GM06990 (cell line): Measurements from ENCODE around the gene TMA7B.

Experiments
- DNase-seq: peaks from one replicate; pipeline ENCODE4 v3.0.0-alpha.2; 2011; ENCODE audit not compliant: insufficient read length; ENCODE audit errors: extremely low read depth
- H3K27me3 ChIP-seq: replicated peaks from 2 replicates; pipeline ENCODE4 v1.6.0; 2011; ENCODE audit warnings: low read length; ENCODE audit not compliant: control insufficient read depth, insufficient read depth
- H3K36me3 ChIP-seq: 2 replicates; pipeline ENCODE4 v1.5.1; 2011; ENCODE audit warnings: low read length; ENCODE audit not compliant: control insufficient read depth, insufficient read depth
- H3K4me3 ChIP-seq: replicated peaks from 2 replicates; pipeline ENCODE4 v1.5.1; 2011; ENCODE audit warnings: low read depth, mild to moderate bottlenecking, control low read depth, low read length
- TF ChIP-seq, protein P1 (sequence below): IDR thresholded peaks from 2 replicates; pipeline ENCODE4 v1.5.1; 2011; ENCODE audit warnings: low read length, control low read depth, mild to moderate bottlenecking, inconsistent platforms; ENCODE audit not compliant: insufficient read depth, poor library complexity, severe bottlenecking

Gene TMA7B

DNA sequence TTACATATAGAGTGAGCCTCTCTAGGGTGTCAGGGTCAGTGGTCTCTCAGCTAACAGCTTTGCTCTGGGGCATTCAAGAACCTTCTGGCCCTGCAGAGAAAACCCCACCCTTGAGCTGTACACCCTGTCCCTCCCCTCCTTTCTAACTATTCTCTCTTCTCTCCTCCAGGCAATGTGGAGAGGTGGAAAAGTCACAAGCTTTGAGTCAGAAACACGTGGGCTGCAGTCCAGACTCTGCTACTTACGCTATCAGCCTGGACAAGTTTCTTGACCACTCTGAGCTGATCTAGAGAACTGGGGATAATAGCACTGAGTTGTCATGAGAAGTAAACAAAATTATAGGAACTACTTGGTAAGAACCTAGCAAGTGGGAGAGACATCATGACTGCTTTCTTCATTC is 23.8 kb downstream of the TMA7B start:
- Histone ChIP-seq H3K36me3 (no peaks in the 10 kb centered on the region), H3K27me3 (no peaks in the 10 kb centered on the region; the same call in none of the 2 replicates), H3K4me3 (no peak overlapping the region)
- TF ChIP-seq, protein P1, sequence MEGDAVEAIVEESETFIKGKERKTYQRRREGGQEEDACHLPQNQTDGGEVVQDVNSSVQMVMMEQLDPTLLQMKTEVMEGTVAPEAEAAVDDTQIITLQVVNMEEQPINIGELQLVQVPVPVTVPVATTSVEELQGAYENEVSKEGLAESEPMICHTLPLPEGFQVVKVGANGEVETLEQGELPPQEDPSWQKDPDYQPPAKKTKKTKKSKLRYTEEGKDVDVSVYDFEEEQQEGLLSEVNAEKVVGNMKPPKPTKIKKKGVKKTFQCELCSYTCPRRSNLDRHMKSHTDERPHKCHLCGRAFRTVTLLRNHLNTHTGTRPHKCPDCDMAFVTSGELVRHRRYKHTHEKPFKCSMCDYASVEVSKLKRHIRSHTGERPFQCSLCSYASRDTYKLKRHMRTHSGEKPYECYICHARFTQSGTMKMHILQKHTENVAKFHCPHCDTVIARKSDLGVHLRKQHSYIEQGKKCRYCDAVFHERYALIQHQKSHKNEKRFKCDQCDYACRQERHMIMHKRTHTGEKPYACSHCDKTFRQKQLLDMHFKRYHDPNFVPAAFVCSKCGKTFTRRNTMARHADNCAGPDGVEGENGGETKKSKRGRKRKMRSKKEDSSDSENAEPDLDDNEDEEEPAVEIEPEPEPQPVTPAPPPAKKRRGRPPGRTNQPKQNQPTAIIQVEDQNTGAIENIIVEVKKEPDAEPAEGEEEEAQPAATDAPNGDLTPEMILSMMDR = no peak
- DNase-seq = no peak

DNA sequence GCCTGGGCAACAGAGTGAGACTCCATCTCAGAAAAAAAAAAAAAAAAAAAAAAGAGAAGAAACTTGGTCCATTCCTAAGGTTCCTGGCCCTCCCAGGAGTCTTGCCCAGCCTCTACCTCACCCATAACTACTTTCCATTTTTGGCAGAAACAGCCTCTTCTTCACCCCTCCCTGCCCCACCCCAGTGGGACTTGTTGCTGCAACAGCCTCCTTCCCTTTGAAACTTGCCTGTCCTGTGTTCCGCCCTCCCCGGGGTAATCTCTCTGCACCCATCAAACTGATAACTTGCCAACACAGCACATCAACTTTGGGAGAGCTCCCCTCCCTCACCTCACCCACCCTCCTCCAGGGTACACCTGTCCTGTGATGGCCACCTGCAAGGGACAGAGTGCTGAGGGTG is 24.5 kb downstream of the TMA7B start:
- no peak for DNase-seq
- Histone ChIP-seq H3K27me3 (no peaks in the 10 kb centered on the region; the same call in none of the 2 replicates), H3K4me3 (no peak overlapping the region), H3K36me3 (no peaks in the 10 kb centered on the region)
- TF ChIP-seq, protein P1 = no peak

DNA sequence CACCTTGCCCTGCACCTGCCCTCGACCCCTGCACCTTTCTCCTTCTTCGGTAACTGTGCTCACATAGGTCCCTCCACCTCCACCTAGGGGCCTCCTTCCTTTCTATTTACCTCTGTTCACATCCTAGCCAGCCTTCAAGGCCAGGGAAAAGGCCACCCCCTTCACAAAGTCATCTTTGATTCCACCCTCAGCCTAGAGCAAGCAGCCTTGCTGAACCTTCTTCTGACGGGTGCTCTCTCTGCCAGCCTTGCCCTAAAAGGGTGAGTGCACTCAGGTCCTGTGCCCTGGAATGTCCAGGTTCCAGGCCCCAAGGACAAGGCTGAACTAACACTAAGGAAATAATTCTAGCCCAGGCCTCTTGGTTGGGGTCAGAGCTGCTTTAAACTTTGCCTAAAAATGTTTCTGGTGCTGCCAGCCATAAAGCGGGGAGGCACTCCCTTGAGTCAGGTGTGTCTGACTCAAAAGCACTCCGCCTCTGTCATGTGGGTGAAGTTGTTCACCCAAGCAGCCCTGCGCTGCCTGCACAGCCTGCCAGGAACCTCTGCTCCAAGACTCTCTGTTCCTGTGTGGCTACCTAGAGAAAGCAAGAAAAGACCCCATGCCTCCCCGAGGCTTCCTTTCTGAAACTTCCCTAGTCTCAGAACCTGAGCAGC is 25.3 kb downstream of the TMA7B start:
- no peaks in the 10 kb centered on the region for H3K36me3 ChIP-seq
- DNase-seq = no peak
- H3K4me3 ChIP-seq = no peak overlapping the region
- H3K27me3 ChIP-seq = no peaks in the 10 kb centered on the region; the same call in none of the 2 replicates
- TF ChIP-seq, protein P1 = no peak

DNA sequence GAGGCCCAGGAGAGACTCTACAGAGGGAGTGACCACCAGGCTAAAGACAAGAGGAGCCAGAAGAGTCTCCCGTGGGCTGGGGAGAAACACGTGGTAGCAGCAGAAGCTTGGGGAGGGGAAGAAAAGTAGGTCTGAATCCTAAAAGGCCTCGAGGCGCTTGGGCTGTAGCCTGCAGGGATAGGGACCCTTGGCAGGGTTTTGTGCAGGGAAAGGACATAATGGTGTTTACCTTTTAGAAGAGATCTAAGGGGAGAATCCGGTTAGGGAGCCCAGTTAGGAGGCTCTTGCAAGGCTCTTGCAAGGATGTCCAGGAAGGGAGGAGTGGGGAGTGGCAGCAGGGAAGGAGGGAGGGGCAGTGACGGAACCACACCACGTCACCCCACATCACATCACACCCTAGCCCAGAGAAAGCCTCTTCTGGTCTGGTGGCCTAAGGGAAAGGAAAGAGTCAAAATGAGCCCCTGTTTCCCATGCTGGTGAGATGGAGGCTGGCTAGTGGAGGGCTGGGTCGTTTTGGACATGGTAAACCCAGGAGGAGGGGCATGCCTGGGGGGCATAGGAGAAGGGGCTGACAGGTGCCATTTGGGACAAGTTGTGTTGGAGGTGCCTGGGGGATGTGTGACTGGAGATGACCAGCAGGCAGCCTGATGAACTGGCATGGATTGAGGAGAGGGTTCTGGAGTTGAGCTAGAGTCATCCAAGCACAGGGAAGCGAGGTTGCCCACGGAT is 28.4 kb downstream of the TMA7B start:
- Histone ChIP-seq H3K4me3 (no peak overlapping the region), H3K27me3 (no peaks in the 10 kb centered on the region; the same call in 1 of the 2 replicates), H3K36me3 (no peaks in the 10 kb centered on the region)
- TF ChIP-seq, protein P1 = no peak
- no peak for DNase-seq

DNA sequence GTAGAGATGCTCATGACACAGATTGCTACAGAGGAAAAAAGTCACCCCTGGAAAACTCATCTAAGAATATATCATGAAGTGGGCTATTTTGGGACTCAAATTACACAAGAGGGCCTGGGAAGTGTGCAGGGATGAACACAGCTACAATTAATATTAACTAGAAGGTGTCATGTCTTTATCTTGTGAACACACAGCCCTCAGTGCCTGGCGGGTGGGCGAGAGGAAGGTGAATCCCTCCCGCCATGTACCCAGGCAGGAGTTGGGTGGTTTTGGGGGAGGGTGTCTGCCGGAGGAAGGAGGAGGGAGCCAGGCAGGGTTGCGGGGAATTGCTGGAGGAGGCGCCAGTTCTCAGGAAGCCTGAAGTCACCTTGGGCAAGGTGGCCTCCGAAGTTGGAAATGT is 29.4 kb downstream of the TMA7B start:
- H3K4me3 ChIP-seq = no peak overlapping the region
- H3K36me3 ChIP-seq = no peaks in the 10 kb centered on the region
- H3K27me3 ChIP-seq = no peaks in the 10 kb centered on the region; the same call in 1 of the 2 replicates
- no peak for DNase-seq
- TF ChIP-seq, protein P1 = no peak

DNA sequence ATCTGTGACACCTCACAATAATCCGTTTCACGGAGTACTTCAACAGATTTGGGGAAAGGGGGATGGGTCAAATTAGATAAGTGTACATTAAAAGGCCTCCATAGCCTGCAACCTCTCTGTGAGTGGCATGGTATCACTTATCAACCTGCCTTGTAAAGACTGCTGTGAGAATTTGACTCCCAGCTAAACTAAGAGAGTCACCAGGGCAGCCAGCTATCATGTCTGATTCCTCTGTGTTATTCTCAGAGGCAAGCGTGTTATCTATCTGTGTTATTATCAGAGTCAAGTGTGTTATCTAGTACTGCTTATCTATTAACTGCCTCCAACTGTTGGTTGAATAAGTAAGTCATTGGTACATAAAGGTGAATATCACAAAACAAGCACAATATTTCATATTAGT is 30.5 kb downstream of the TMA7B start:
- DNase-seq = no peak
- H3K27me3 ChIP-seq = no peaks in the 10 kb centered on the region; the same call in 1 of the 2 replicates
- TF ChIP-seq, protein P1 = no peak
- no peak overlapping the region for H3K4me3 ChIP-seq
- no peaks in the 10 kb centered on the region for H3K36me3 ChIP-seq
